Measurements from ENCODE around the gene DPPA4.
"Not testable (repeated sequence)": the region's sequence is repeated elsewhere in the genome, so short reads cannot be mapped to it uniquely, and the experiment has no call there.

The DPPA4 gene

GRCh38 chr3:109337393-109337792 is at the start of gene DPPA4:
Gene DPPA4 (minus strand): TSS chr3:109337546. CDS start chr3:109337517, 29 bp downstream.
- DNase-seq = no peak

GRCh38 chr3:109385442-109386318 is 48.3 kb upstream of the DPPA4 start:
- DNase-seq = no peak

GRCh38 chr3:109384164-109384563 is 46.8 kb upstream of the DPPA4 start:
- DNase-seq = no peak

GRCh38 chr3:109382588-109382987 is 45.2 kb upstream of the DPPA4 start:
- DNase-seq = no peak

GRCh38 chr3:109375975-109376374 is 38.6 kb upstream of the DPPA4 start:
- no peak for DNase-seq

GRCh38 chr3:109374434-109374833 is 37.1 kb upstream of the DPPA4 start:
- not testable (repeated sequence) for DNase-seq

GRCh38 chr3:109373933-109374332 is 36.6 kb upstream of the DPPA4 start:
- no peak for DNase-seq

GRCh38 chr3:109372639-109373038 is 35.3 kb upstream of the DPPA4 start:
- no peak for DNase-seq

- no peak for DNase-seq
Measured at GRCh38 chr3:109369510-109369909, 32.2 kb upstream of the DPPA4 start.

GRCh38 chr3:109364088-109364487 is 26.7 kb upstream of the DPPA4 start:
- no peak for DNase-seq

GRCh38 chr3:109363634-109364033 is 26.3 kb upstream of the DPPA4 start:
- no peak for DNase-seq

GRCh38 chr3:109362823-109363222 is 25.5 kb upstream of the DPPA4 start:
- no peak for DNase-seq

- DNase-seq = not testable (repeated sequence)
Measured at GRCh38 chr3:109358809-109359208, 21.5 kb upstream of the DPPA4 start.

- DNase-seq = no peak
Measured at GRCh38 chr3:109356442-109357155, 19.3 kb upstream of the DPPA4 start.

GRCh38 chr3:109355625-109356441 is 18.5 kb upstream of the DPPA4 start:
- DNase-seq = no peak

GRCh38 chr3:109353057-109353456 is 15.7 kb upstream of the DPPA4 start:
- no peak for DNase-seq

GRCh38 chr3:109351231-109351630 is 13.9 kb upstream of the DPPA4 start:
- no peak for DNase-seq

GRCh38 chr3:109346770-109347295 is 9.5 kb upstream of the DPPA4 start:
- no peak for DNase-seq

- DNase-seq = no peak
Measured at GRCh38 chr3:109346099-109346498, 8.8 kb upstream of the DPPA4 start.

GRCh38 chr3:109339714-109340648 is 2.6 kb upstream of the DPPA4 start:
- DNase-seq = no peak

- no peak for DNase-seq
Measured at GRCh38 chr3:109339197-109339596, 1.9 kb upstream of the DPPA4 start.

GRCh38 chr3:109338322-109338721 is 976 bp upstream of the DPPA4 start:
- DNase-seq = no peak
